Gastrocnemius medialis (tissue), 4 donors: ENCODE data around the gene EP400.

Experiments used
- POLR2A ChIP-seq, 2 donors: fragments of 450-650 bp; IDR thresholded peaks; one replicate each; pipeline ENCODE4 v1.6.1; 2017; ENCODE audit warnings: antibody characterized with exemption in 2 of 2, mild to moderate bottlenecking in 2 of 2, moderate library complexity in 2 of 2
- TF ChIP-seq, protein P1 (sequence below), 5 experiments: fragments of 450-650 bp in 3 of 5; fragments of 200-600 bp in 2 of 5; sonication (generic) in 2 of 5; IDR thresholded peaks in 4 of 5; conservative IDR thresholded peaks in 1 of 5; 1 replicate in 4 of 5; 2 replicates in 1 of 5; pipeline ENCODE4 v1.5.1; 2016 to 2019; ENCODE audit warnings: antibody characterized with exemption in 5 of 5, mild to moderate bottlenecking in 3 of 5, moderate library complexity in 3 of 5

DNA sequence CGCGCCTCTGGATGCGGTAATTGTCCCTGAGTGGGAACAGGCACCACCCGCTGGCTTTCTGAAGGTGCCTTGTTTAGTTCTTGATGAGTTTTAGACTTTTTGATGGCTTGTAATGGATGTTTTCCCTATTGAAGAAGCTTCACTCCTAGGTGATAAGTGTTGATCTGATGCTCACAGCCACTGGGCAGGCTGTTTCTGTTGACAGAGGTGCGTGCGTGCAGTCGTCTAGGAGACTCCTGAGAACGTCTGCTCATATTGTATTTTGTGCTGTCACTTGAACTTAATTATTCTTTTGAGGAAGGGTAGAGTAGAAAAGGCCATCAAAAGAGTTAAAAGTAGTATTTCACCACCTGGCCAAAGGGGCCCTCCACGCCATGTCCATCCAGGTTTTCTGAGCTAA lies 70.5 kb downstream of the EP400 start:
- TF ChIP-seq, protein P1, sequence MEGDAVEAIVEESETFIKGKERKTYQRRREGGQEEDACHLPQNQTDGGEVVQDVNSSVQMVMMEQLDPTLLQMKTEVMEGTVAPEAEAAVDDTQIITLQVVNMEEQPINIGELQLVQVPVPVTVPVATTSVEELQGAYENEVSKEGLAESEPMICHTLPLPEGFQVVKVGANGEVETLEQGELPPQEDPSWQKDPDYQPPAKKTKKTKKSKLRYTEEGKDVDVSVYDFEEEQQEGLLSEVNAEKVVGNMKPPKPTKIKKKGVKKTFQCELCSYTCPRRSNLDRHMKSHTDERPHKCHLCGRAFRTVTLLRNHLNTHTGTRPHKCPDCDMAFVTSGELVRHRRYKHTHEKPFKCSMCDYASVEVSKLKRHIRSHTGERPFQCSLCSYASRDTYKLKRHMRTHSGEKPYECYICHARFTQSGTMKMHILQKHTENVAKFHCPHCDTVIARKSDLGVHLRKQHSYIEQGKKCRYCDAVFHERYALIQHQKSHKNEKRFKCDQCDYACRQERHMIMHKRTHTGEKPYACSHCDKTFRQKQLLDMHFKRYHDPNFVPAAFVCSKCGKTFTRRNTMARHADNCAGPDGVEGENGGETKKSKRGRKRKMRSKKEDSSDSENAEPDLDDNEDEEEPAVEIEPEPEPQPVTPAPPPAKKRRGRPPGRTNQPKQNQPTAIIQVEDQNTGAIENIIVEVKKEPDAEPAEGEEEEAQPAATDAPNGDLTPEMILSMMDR (IDR thresholded peaks at IDR 0.05 in 4 of 5, conservative IDR thresholded peaks at IDR 0.05 in 1 of 5) = no peak
- no peak for TF ChIP-seq POLR2A (IDR thresholded peaks at IDR 0.05)
